GM18499 (cell line): Measurements from ENCODE around the gene FCHO1.

Experiments
- ATAC-seq: cut with Tn5 transposase; IDR thresholded peaks from one replicate; pipeline ENCODE4 v1.9.1; 2021; ENCODE audit warnings: moderate number of reproducible peaks; ENCODE audit not compliant: insufficient read depth, unreplicated experiment

The FCHO1 gene

GRCh38 chr19:17734146-17734545 is 17.1 kb upstream of the FCHO1 start:
- no peak for ATAC-seq

GRCh38 chr19:17735410-17735809 is 15.9 kb upstream of the FCHO1 start:
- no peak for ATAC-seq

DNA sequence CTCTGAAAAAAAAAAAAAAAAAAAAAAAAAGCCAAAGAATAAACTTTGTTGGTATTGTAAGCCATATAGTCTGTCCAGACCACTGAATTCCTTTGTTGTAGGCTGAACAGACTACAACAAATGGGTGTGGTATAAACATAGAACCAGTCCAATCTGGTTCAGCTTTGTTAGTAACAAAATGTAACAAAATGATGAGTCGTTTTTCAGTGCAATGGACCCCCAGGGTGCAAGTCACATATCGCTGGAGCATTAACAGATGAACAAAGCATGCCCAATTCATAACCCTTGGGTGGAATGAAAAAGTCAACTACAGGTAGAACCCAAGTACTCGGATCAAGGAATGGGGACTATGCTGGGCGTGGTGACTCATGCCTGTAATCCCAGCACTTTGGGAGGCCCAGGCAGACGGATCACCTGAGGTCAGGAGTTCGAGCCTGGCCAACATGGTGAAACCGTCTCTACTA is 13.6 kb upstream of the FCHO1 start:
- ATAC-seq, result no peak

DNA sequence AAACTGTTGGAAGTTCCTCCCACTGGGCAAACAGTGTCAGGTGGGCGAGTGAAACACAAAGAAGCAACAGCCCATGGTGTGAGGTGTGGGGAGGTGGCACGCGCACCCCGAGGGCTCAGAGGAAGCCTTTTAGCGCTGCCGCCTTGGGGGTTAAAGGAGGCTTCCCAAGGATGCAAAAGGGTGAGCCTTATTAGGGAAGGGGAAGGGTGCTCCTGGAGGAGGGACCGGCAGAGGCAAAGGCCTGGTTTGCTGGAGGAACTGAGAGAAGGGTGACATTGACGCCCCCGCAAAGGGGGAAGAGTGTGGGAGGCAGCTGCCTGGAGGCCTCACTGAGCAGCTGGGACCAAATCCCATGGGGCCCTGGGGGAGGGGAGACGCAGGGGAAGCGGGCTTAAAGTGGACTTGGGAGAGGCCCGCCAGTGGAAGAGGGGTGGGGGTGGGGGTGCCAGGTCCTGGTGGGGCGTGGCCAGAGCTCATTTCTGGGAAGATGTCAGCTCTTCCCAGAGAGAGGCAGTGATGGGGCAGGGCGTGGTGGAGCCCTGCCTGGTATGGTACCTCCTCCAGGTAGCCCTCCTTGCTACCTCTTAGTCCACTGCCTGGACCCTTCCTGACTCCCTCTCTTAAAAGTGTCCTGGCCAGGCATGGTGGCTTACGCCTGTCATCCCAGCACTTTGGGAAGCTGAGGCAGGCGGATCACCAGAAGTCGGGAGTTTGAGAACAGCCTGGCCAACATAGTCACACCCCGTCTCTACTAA is 12.0 kb upstream of the FCHO1 start:
- ATAC-seq, result no peak

DNA sequence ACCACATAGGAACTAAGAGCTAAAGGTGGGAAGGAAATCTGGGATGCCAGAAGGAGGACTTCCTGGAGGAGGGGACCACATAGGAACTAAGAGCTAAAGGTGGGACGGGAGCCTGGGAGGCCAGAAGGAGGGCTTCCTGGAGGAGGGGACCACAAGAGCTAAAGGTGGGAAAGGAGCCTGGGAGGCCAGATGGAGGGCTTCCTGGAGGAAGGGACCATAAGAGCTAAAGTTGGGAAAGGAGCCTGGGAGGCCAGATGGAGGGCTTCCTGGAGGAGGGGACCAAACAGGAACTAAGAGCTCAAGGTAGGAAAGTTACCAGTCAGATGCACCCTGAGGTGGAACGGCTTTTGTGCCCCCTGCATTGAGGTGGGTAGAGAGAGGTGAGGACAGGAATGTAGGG is 9.8 kb upstream of the FCHO1 start:
- ATAC-seq, result no peak

DNA sequence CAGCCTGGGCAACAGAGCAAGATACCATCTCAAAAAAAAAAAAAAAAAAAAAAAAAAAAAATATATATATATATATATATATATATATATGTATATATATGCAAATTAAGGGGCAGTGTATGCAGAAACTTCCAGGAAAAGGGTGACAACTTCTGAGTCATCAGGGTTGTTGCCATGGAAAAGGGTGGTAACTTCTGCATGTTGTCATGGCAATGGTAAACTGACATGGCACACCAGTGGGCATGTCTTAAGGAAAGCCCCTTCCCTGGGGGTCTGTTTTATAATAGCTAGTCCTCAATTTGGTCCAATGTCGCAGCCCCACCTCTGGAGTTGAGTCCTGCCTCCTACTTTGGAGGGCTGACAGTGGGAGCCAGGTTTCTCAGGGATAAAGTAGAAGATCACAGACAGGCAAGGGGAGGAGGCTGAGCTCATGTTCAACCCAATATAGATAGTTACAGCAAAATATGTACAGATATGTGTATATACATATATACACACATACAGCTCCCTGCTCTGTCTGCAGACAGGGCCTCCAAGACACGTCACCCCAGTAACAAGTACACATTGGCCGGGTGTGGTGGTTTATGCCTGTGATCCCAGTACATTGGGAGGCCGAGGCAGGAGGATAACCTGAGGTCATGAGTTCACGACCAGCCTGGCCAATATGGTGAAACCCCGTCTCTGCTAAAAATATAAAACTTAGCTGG is 7.2 kb upstream of the FCHO1 start:
- no peak for ATAC-seq

DNA sequence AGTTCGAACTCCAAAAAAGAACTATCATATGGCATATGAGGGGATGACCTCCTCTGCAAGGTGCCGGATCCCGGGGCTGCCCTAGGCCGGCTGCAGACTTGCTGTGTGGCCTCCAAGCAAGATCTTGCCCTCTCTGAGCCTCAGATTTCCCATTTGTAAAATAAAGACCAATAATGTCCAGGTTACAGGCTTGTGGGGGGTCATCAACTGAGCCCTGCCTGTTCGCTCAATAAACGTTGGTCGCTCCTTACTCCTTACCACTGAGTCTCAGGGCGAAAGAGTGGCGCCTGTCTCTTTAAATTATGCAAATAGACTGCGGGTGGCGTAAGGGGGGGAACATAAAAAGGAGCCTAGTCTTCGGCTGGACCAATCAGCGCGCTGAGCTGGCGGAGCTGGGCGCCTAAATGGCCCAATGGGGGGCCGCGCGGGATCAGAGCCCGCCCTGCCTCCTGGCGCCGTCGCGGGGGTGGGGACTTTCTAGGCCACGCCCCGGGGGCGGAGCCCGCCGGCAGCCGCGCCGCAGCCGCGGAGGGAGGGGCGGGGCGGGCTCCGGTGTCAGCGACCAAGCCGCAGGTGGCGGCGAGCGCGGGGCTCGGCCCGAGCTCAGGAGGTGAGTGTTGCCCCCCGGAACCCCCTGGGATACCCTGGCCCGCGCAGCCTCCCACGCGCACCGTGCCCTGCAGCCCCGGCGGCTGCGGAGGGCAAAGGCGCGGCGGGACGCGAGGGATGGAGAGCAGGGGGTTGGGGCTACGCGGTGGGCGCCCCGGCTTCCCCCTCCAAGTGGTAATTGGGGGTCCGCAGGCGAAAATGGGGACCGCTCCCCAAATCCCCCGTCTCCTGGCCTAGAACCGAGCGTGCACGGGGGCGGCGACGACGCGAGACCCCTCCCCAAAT is 3.8 kb upstream of the FCHO1 start:
- ATAC-seq, result no peak

DNA sequence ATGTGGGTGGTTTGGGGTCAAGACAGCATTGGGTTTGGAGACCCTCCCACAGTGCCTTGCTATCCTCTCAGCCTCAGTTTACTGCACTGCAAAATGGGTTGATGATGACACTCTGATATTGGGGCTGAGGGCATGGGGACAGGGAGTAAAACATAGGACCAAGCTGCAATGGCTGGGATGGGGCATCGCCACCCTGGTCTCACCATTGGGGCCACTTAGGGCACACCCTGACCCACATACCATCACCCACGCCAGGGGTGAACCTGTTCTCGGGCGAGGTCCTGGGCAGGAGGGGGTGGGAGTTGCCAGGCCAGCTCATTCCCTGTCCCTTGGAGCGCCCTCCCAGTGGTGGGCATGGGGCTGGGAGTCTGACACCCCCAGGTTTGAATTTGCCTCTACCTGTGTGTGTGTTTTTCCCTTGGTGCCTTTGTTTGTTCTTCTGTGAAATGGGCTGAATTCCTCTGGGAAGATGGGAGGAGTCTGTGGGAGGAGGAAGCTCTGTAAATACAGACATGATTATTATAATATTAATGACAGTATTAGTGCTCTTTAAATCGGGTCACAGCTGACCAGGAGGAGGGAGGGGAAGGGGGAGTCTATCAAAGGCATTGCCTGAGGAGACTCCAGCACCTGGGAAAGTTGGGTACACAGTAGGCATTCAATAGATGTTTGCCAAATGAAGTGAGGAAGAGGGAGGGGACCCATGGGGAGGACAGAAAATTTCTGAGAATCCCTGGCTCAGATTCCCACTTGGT is 2.2 kb upstream of the FCHO1 start:
- no peak for ATAC-seq

- no peak for ATAC-seq
Measured at GRCh38 chr19:17749912-17750317, 1.4 kb upstream of the FCHO1 start.

GRCh38 chr19:17751912-17752273 is 616 bp downstream of the FCHO1 start:
- ATAC-seq, result no peak

GRCh38 chr19:17752865-17753639 is 1.8 kb downstream of the FCHO1 start:
- ATAC-seq, result no peak

- ATAC-seq, result no peak
Measured at GRCh38 chr19:17753976-17754375, 2.7 kb downstream of the FCHO1 start.

DNA sequence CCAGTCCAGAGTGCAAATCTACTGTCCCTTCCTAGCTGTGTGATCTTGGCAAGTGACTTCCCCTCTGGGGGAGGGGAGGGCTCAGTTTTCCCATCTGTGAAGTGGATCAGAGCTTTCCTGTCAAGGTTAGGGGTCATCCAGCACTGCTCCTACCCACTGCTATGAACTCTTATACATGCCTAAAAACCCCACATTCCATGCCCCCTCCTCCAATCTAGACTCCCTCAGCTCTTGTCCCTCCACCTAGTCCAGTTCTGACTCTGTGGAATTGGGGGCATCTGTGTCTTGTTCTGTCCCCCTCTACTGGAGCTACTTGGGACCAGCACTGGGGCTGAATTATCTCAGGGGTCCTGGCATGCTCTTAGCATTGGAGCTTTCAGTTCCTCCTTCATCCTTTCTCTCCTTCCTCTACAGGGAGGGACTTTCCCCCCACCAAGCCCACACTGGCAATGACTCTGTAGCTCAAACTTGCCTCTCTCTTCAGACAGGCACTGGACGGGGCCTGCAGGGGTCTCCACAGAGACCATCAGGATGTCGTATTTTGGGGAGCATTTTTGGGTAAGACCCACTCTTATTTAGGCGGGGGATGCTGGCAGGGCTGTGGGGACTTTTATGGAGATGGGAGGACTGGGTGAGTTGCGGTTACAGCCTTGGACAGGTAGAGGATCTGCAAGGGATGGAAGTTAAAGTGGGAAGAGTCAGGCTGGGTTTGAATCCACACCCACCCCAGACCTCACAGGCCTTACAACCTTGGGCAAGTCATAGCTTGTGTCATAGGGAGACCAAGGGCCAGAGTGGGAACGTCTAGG is 3.6 kb downstream of the FCHO1 start:
- ATAC-seq, result no peak

GRCh38 chr19:17755443-17755890 is 4.2 kb downstream of the FCHO1 start:
- ATAC-seq, result no peak

DNA sequence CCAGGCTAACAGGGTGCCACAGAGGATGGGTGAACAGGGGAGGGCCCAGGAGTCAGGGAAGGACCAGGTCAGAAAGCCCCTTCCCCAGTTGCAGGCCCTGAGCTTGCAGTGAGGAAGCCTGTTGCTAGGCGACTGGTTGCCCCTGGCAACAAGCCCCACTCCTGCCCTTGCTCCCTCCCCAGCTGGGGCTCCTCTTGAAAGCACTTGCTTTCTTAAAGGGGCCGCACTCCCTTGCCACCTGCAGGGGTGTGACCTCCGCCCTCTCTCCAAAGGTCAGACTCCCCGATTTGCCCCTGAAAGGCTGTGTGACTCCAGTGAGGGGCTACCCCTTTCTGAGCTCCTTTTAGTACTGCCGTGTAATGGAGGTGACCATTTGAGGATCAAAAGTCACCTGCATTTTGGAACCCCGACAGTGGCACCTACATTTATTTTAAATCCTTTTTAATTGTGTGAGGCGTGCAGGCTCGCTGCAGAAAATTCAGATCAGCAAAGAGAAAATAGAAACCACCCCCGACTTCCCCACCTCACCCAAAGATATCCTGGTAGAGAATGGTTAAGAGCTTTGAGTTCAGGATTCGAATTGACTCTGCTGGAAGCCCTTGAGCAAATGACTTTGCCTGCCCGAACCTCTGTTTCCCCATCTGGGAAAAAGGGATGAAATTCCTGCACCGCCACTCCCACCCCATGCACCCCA is 4.8 kb downstream of the FCHO1 start:
- ATAC-seq, result no peak

- no peak for ATAC-seq
Measured at GRCh38 chr19:17757125-17757524, 5.8 kb downstream of the FCHO1 start.

GRCh38 chr19:17758515-17758914 is 7.2 kb downstream of the FCHO1 start:
- ATAC-seq, result no peak

DNA sequence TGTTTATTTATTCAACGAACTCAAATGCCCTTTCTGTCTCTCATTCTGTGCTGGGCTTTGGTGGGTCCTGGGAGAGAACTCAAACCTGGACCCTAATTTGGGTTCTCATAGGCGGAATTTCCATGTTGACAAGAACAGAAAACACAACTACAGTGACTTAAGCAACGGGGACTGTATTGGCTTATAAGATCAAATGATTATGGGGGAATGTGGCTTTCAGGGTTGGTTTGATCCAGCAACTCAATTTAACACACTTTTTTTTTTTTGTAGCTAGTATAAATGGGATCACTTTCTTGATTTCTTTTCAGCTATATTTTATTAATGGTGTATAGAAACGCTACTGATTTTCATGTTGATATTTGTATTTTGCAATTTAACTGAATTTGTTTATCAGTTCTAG is 9.9 kb downstream of the FCHO1 start:
- no peak for ATAC-seq
